Measurements from ENCODE around the gene HIPK2. TPM values are rescaled to one million over a fixed set of nuclear protein-coding genes. Genes with fewer than 3 reads are reported as not detected.

Gene HIPK2
- total RNA-seq, 1 donor: 12.7 TPM

DNA sequence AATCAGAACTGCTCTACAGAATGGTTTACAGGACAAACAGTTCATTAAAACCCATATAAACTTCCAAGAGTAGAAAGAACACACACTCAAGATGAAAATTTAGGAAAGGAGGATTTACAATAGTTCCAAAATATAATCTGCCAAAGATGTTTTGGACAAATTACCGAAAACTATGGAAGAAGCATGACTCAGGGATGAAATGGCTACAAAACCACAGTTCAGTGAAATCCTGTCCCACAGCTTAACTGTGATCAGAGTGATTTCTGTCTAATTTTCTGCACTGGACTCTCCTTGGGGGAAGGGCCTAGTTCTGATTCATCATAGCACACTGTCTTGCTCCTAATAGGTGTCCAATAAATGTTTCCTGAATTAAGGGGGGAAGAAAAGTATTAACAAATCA is 82.2 kb downstream of the HIPK2 start:
- DNase-seq (ENCODE audit: insufficient read length, low spot score, missing footprints): peak; percentile 73
- peaks cover 12% of the 10 kb centered on the region for H4K20me1 ChIP-seq (ENCODE audit: insufficient read depth, low read length)

GRCh38 chr7:139695051-139695450 is 82.7 kb downstream of the HIPK2 start:
- Histone ChIP-seq H2AFZ (ENCODE audit: low read length) (no peak overlapping the region), H4K20me1 (ENCODE audit: insufficient read depth, low read length) (peaks cover 7% of the 10 kb centered on the region), H3K4me1 (ENCODE audit: insufficient read depth, low read length) (peaks cover 26% of the 10 kb centered on the region), H3K4me3 (ENCODE audit: insufficient read depth, low read length) (no peak overlapping the region), H3K4me2 (ENCODE audit: insufficient read depth, low read length) (no peak overlapping the region), H3K27ac (ENCODE audit: low read depth, low read length) (peak overlapping the region; percentile 60), H3K27me3 (ENCODE audit: insufficient read depth, low read length) (no peaks in the 10 kb centered on the region), H3K36me3 (ENCODE audit: insufficient read depth, low read length) (peaks cover 14% of the 10 kb centered on the region), H3K9me3 (ENCODE audit: low read depth, low read length) (no peaks in the 10 kb centered on the region), H3K79me2 (ENCODE audit: insufficient read depth, low read length) (peaks cover 86% of the 10 kb centered on the region)
- no peak for DNase-seq (ENCODE audit: insufficient read length, low spot score, missing footprints)
- TF ChIP-seq, protein P1, sequence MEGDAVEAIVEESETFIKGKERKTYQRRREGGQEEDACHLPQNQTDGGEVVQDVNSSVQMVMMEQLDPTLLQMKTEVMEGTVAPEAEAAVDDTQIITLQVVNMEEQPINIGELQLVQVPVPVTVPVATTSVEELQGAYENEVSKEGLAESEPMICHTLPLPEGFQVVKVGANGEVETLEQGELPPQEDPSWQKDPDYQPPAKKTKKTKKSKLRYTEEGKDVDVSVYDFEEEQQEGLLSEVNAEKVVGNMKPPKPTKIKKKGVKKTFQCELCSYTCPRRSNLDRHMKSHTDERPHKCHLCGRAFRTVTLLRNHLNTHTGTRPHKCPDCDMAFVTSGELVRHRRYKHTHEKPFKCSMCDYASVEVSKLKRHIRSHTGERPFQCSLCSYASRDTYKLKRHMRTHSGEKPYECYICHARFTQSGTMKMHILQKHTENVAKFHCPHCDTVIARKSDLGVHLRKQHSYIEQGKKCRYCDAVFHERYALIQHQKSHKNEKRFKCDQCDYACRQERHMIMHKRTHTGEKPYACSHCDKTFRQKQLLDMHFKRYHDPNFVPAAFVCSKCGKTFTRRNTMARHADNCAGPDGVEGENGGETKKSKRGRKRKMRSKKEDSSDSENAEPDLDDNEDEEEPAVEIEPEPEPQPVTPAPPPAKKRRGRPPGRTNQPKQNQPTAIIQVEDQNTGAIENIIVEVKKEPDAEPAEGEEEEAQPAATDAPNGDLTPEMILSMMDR (IDR thresholded peaks at IDR 0.05; ENCODE audit: extremely low read depth, low read depth, low read length): no peak

More for the DNA sequence above, 82.2 kb downstream of the HIPK2 start:
- no peak overlapping the region for H2AFZ ChIP-seq (ENCODE audit: low read length)
- TF ChIP-seq, protein P1 (IDR thresholded peaks at IDR 0.05; ENCODE audit: extremely low read depth, low read depth, low read length): no peak
- peaks cover 15% of the 10 kb centered on the region for H3K36me3 ChIP-seq (ENCODE audit: insufficient read depth, low read length)
- peaks cover 26% of the 10 kb centered on the region for H3K4me1 ChIP-seq (ENCODE audit: insufficient read depth, low read length)
- H3K4me3 ChIP-seq (ENCODE audit: insufficient read depth, low read length): no peak overlapping the region
- no peaks in the 10 kb centered on the region for H3K27me3 ChIP-seq (ENCODE audit: insufficient read depth, low read length)
- no peaks in the 10 kb centered on the region for H3K9me3 ChIP-seq (ENCODE audit: low read depth, low read length)
- no peak overlapping the region for H3K4me2 ChIP-seq (ENCODE audit: insufficient read depth, low read length)
- H3K79me2 ChIP-seq (ENCODE audit: insufficient read depth, low read length): peaks cover 89% of the 10 kb centered on the region
- peak overlapping the region; percentile 60 for H3K27ac ChIP-seq (ENCODE audit: low read depth, low read length)

- no peak overlapping the region for H2AFZ ChIP-seq (ENCODE audit: low read length)
- H3K27ac ChIP-seq (ENCODE audit: low read depth, low read length): no peak overlapping the region
- peaks cover 3% of the 10 kb centered on the region for H4K20me1 ChIP-seq (ENCODE audit: insufficient read depth, low read length)
- no peak for DNase-seq (ENCODE audit: insufficient read length, low spot score, missing footprints)
- no peak overlapping the region for H3K4me3 ChIP-seq (ENCODE audit: insufficient read depth, low read length)
- H3K9me3 ChIP-seq (ENCODE audit: low read depth, low read length): no peaks in the 10 kb centered on the region
- H3K27me3 ChIP-seq (ENCODE audit: insufficient read depth, low read length): no peaks in the 10 kb centered on the region
- TF ChIP-seq, protein P1 (IDR thresholded peaks at IDR 0.05; ENCODE audit: extremely low read depth, low read depth, low read length): no peak
- peaks cover 17% of the 10 kb centered on the region for H3K36me3 ChIP-seq (ENCODE audit: insufficient read depth, low read length)
- H3K79me2 ChIP-seq (ENCODE audit: insufficient read depth, low read length): peaks cover 85% of the 10 kb centered on the region
- H3K4me2 ChIP-seq (ENCODE audit: insufficient read depth, low read length): no peak overlapping the region
- H3K4me1 ChIP-seq (ENCODE audit: insufficient read depth, low read length): peaks cover 26% of the 10 kb centered on the region
Observed at GRCh38 chr7:139694389-139694676, 83.5 kb downstream of the HIPK2 start.

- Histone ChIP-seq H3K27ac (ENCODE audit: low read depth, low read length) (no peak overlapping the region), H3K4me2 (ENCODE audit: insufficient read depth, low read length) (no peak overlapping the region), H3K4me1 (ENCODE audit: insufficient read depth, low read length) (peaks cover 26% of the 10 kb centered on the region), H3K79me2 (ENCODE audit: insufficient read depth, low read length) (peaks cover 85% of the 10 kb centered on the region), H2AFZ (ENCODE audit: low read length) (no peak overlapping the region), H3K4me3 (ENCODE audit: insufficient read depth, low read length) (no peak overlapping the region), H4K20me1 (ENCODE audit: insufficient read depth, low read length) (peaks cover 3% of the 10 kb centered on the region), H3K9me3 (ENCODE audit: low read depth, low read length) (no peaks in the 10 kb centered on the region), H3K36me3 (ENCODE audit: insufficient read depth, low read length) (peaks cover 22% of the 10 kb centered on the region), H3K27me3 (ENCODE audit: insufficient read depth, low read length) (no peaks in the 10 kb centered on the region)
- TF ChIP-seq, protein P1 (IDR thresholded peaks at IDR 0.05; ENCODE audit: extremely low read depth, low read depth, low read length): no peak
- DNase-seq (ENCODE audit: insufficient read length, low spot score, missing footprints): peak; percentile 60
Observed at GRCh38 chr7:139693651-139694388, 84.0 kb downstream of the HIPK2 start.
